OCI-LY3 (cell line): ENCODE results near the gene RAD51B.

Experiments
- H2AFZ ChIP-seq: fragments of 200-600, 300-600 bp; shearing (Covaris generic); 2 replicates; pipeline ENCODE4 v1.6.0; 2014; ENCODE audit warnings: antibody characterized with exemption, low read depth, low read length
- H3K27ac ChIP-seq: fragments of 200-600, 300-600 bp; sonication (generic); 2 replicates; pipeline ENCODE4 v1.5.1; 2014; ENCODE audit warnings: mild to moderate bottlenecking, low read length, moderate library complexity, mixed read lengths
- H3K27me3 ChIP-seq: fragments of 200-600, 300-600 bp; sonication (generic); 2 replicates; pipeline ENCODE4 v1.6.1; 2014; ENCODE audit warnings: low read depth, low read length, mixed read lengths
- H3K36me3 ChIP-seq: fragments of 200-600, 300-600 bp; sonication (generic); replicated peaks from 2 replicates; pipeline ENCODE3; 2014; ENCODE audit warnings: low read depth, low read length, mixed read lengths
- H3K4me1 ChIP-seq: fragments of 300-600, 200-600 bp; sonication (generic); 2 replicates; pipeline ENCODE4 v1.6.1; 2014; ENCODE audit warnings: low read length, mixed read lengths
- H3K4me2 ChIP-seq: fragments of 200-600, 300-600 bp; sonication (generic); 2 replicates; pipeline ENCODE4 v1.6.1; 2014; ENCODE audit warnings: low read length, mixed read lengths
- H3K4me3 ChIP-seq: fragments of 300-600, 200-600 bp; sonication (generic); 2 replicates; pipeline ENCODE4 v1.5.1; 2014; ENCODE audit warnings: antibody characterized with exemption, mild to moderate bottlenecking, low read length, moderate library complexity
- H3K79me2 ChIP-seq: fragments of 300-600, 200-600 bp; shearing (Covaris generic); 2 replicates; pipeline ENCODE4 v1.6.1; 2014; ENCODE audit warnings: mild to moderate bottlenecking, low read length, mixed read lengths
- H3K9ac ChIP-seq: fragments of 300-600, 200-600 bp; shearing (Covaris generic); 2 replicates; pipeline ENCODE4 v1.6.0; 2014; ENCODE audit warnings: mild to moderate bottlenecking, low read length, moderate library complexity
- H3K9me3 ChIP-seq: fragments of 200-600, 300-600 bp; shearing (Covaris generic); 2 replicates; pipeline ENCODE4 v1.6.1; 2014; ENCODE audit warnings: low read length, mixed read lengths; ENCODE audit not compliant: insufficient read depth
- H4K20me1 ChIP-seq: fragments of 200-600, 300-600 bp; sonication (generic); 2 replicates; pipeline ENCODE4 v1.6.1; 2016; ENCODE audit warnings: low read length, mixed read lengths; ENCODE audit not compliant: insufficient read depth
- CTCF ChIP-seq: fragments of 200-600, 300-600 bp; sonication (generic); IDR thresholded peaks from 2 replicates; pipeline ENCODE4 v1.5.1; 2014; ENCODE audit warnings: antibody characterized with exemption, low read length, low read depth
- EZH2phosphoT487 ChIP-seq: fragments of 200-600 bp; shearing (Covaris generic); IDR thresholded peaks from 2 replicates; pipeline ENCODE4 v1.6.1; 2018; ENCODE audit warnings: antibody characterized with exemption, mixed run types, low read depth

RAD51B gene

GRCh38 chr14:68645371-68645770, 825.8 kb downstream of the RAD51B start:
- H3K27me3 ChIP-seq = 0 out of 2 replicates have a peak, but pooled peaks cover 4% of the 10 kb centered on the region
- no peaks in the 10 kb centered on the region for H3K36me3 ChIP-seq
- H3K27ac ChIP-seq = no peak overlapping the region
- no peak overlapping the region for H3K4me2 ChIP-seq
- H3K79me2 ChIP-seq = no peaks in the 10 kb centered on the region
- no peaks in the 10 kb centered on the region for H3K4me1 ChIP-seq
- TF ChIP-seq EZH2phosphoT487 (no peak), CTCF (no peak)
- no peak overlapping the region for H3K4me3 ChIP-seq
- H4K20me1 ChIP-seq = no peaks in the 10 kb centered on the region
- no peak overlapping the region for H3K9ac ChIP-seq
- H2AFZ ChIP-seq = no peak overlapping the region
- peaks cover 5% of the 10 kb centered on the region; the same call in 1 of the 2 replicates for H3K9me3 ChIP-seq

- H3K4me2 ChIP-seq = no peak overlapping the region
- TF ChIP-seq EZH2phosphoT487 (no peak), CTCF (no peak)
- no peak overlapping the region for H3K9ac ChIP-seq
- H3K4me3 ChIP-seq = no peak overlapping the region
- no peaks in the 10 kb centered on the region for H4K20me1 ChIP-seq
- no peaks in the 10 kb centered on the region for H3K4me1 ChIP-seq
- H3K27me3 ChIP-seq = 0 out of 2 replicates have a peak, but pooled peaks cover 4% of the 10 kb centered on the region
- H3K79me2 ChIP-seq = no peaks in the 10 kb centered on the region
- H2AFZ ChIP-seq = no peak overlapping the region
- no peaks in the 10 kb centered on the region for H3K36me3 ChIP-seq
- H3K9me3 ChIP-seq = no peaks in the 10 kb centered on the region
- H3K27ac ChIP-seq = no peak overlapping the region
Measured at GRCh38 chr14:68649476-68650189, 830.1 kb downstream of the RAD51B start.

GRCh38 chr14:68650404-68650994, 830.9 kb downstream of the RAD51B start:
- no peaks in the 10 kb centered on the region for H3K36me3 ChIP-seq
- H4K20me1 ChIP-seq = no peaks in the 10 kb centered on the region
- no peak overlapping the region for H3K9ac ChIP-seq
- TF ChIP-seq EZH2phosphoT487 (no peak), CTCF (no peak)
- no peak overlapping the region for H3K4me3 ChIP-seq
- H3K27me3 ChIP-seq = 0 out of 2 replicates have a peak, but pooled peaks cover 4% of the 10 kb centered on the region
- no peaks in the 10 kb centered on the region for H3K4me1 ChIP-seq
- no peak overlapping the region for H2AFZ ChIP-seq
- H3K27ac ChIP-seq = no peak overlapping the region
- H3K79me2 ChIP-seq = no peaks in the 10 kb centered on the region
- no peak overlapping the region for H3K4me2 ChIP-seq
- H3K9me3 ChIP-seq = no peaks in the 10 kb centered on the region

- Histone ChIP-seq H3K4me3 (no peak overlapping the region), H3K9ac (no peak overlapping the region), H3K27me3 (0 out of 2 replicates have a peak, but pooled peaks cover 4% of the 10 kb centered on the region), H3K4me1 (no peaks in the 10 kb centered on the region), H4K20me1 (no peaks in the 10 kb centered on the region), H3K4me2 (no peak overlapping the region), H3K79me2 (no peaks in the 10 kb centered on the region), H3K9me3 (no peaks in the 10 kb centered on the region), H2AFZ (no peak overlapping the region), H3K27ac (no peak overlapping the region), H3K36me3 (no peaks in the 10 kb centered on the region)
- TF ChIP-seq CTCF (no peak), EZH2phosphoT487 (no peak)
Measured at GRCh38 chr14:68651075-68651474, 831.5 kb downstream of the RAD51B start.
